IPS-20b (cell line): ENCODE results near the gene NDUFS3.

Experiments used
- H3K27ac ChIP-seq: one replicate; pipeline ENCODE4 v1.5.1; 2013; ENCODE audit warnings: low read length
- H3K27me3 ChIP-seq: 2 replicates; pipeline ENCODE4 v1.6.1; 2013; ENCODE audit warnings: mild to moderate bottlenecking, low read length, inconsistent platforms; ENCODE audit not compliant: insufficient read depth
- H3K36me3 ChIP-seq: 2 replicates; pipeline ENCODE4 v1.6.1; 2013; ENCODE audit warnings: low read depth, mild to moderate bottlenecking, inconsistent platforms, low read length, moderate library complexity; ENCODE audit not compliant: insufficient read depth
- H3K4me1 ChIP-seq: 2 replicates; pipeline ENCODE4 v1.6.1; 2013; ENCODE audit warnings: mild to moderate bottlenecking, control low read depth, inconsistent platforms, low read length, moderate library complexity; ENCODE audit not compliant: insufficient read depth
- H3K4me3 ChIP-seq: 2 replicates; pipeline ENCODE4 v1.5.1; 2013; ENCODE audit warnings: mild to moderate bottlenecking, low read length, inconsistent platforms
- H3K9ac ChIP-seq: 2 replicates; pipeline ENCODE4 v1.6.1; 2013; ENCODE audit warnings: low read depth, mild to moderate bottlenecking, inconsistent platforms, low read length, moderate library complexity
- H3K9me3 ChIP-seq: 2 replicates; pipeline ENCODE4 v1.6.1; 2013; ENCODE audit warnings: mild to moderate bottlenecking, low read depth, low read length, inconsistent platforms; ENCODE audit not compliant: insufficient read depth

Gene NDUFS3

DNA sequence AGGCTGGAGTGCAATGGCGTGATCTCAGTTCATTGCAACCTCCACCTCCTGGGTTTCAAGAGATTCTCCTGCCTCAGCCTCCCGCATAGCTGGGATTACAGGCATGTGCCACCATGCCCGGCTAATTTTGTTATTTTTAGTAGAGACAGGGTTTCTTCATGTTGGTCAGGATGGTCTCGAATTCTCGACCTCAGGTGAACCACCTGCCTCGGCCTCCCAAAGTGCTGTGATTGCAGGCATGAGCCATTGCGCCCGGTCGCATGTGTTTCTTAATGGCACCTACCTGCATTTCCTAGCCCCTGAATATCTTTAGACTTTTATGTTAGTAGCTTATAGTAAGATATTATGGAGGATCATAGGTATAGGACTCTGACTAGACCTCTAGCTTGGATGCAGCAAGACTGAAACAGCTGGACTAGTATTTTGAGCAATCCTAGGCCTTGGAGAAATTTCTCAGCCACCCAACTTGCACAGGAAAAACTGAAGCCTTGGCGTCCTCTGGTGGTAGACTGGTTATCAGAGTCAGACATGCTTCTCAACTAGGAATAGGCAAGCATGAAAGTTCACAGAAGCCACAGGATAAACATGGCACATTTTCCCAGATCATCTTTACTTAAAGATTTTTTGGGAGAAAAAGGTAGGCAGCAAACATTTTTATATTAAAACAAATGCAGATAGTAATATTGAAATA is 38.0 kb downstream of the NDUFS3 start:
- no peak overlapping the region for H3K27ac ChIP-seq
- H3K36me3 ChIP-seq, result peaks cover 46% of the 10 kb centered on the region
- H3K4me1 ChIP-seq, result no peaks in the 10 kb centered on the region
- no peak overlapping the region for H3K9ac ChIP-seq
- no peaks in the 10 kb centered on the region for H3K9me3 ChIP-seq
- H3K4me3 ChIP-seq, result no peak overlapping the region
- no peaks in the 10 kb centered on the region for H3K27me3 ChIP-seq

DNA sequence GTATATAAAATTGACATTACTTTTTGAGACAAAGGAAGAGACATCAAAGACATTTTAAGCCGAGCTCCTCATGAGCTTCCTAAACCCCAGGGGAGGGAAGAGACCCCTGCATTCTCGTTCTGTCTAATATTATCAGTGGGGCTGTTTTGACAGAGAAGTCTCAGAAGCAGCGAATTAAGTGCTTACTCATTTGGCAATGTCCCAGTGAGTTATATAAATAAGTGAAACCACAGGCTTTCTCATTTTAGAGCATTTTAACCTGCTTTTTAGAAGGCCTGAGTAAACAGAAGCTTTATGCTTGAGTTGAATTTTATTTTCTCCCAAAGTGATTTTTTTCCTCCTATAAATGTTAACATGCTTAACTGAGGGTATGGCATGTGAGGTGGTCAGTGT is 38.5 kb downstream of the NDUFS3 start:
- Histone ChIP-seq H3K27me3 (no peaks in the 10 kb centered on the region), H3K9me3 (no peaks in the 10 kb centered on the region), H3K4me3 (no peak overlapping the region), H3K4me1 (no peaks in the 10 kb centered on the region), H3K27ac (no peak overlapping the region), H3K9ac (no peak overlapping the region), H3K36me3 (peaks cover 51% of the 10 kb centered on the region)

GRCh38 chr11:47620836-47621378 is 42.0 kb downstream of the NDUFS3 start:
- Histone ChIP-seq H3K4me1 (no peaks in the 10 kb centered on the region), H3K27me3 (no peaks in the 10 kb centered on the region), H3K4me3 (no peak overlapping the region), H3K27ac (no peak overlapping the region), H3K9ac (no peak overlapping the region), H3K36me3 (peaks cover 82% of the 10 kb centered on the region), H3K9me3 (no peaks in the 10 kb centered on the region)

DNA sequence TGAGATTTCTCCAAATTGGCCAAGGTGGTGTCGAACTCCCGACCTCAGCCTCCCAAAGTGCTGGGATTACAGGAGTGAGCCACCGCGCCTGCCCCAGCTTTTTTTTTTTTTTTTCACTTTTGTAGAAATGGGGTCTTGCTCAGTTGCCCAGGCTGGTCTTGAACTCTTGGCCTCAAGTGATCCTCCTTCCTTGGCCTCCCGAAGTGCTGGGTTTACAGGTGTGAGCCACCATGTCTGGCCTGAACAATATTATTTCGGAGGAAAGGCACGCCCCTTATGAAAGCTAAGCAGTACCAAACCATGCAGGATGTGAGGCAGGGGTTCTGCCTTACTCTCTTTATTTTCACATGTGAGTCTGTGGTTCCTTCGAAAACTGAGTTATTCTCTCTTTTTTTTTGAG is 47.4 kb downstream of the NDUFS3 start:
- Histone ChIP-seq H3K4me1 (no peaks in the 10 kb centered on the region), H3K36me3 (peaks cover 90% of the 10 kb centered on the region), H3K27ac (no peak overlapping the region), H3K9ac (no peak overlapping the region), H3K9me3 (no peaks in the 10 kb centered on the region), H3K4me3 (no peak overlapping the region), H3K27me3 (no peaks in the 10 kb centered on the region)

GRCh38 chr11:47628026-47628425 is 49.2 kb downstream of the NDUFS3 start:
- Histone ChIP-seq H3K4me3 (no peak overlapping the region), H3K27me3 (no peaks in the 10 kb centered on the region), H3K4me1 (no peaks in the 10 kb centered on the region), H3K9ac (no peak overlapping the region), H3K9me3 (no peaks in the 10 kb centered on the region), H3K27ac (no peak overlapping the region), H3K36me3 (peaks cover 90% of the 10 kb centered on the region)

- H3K9me3 ChIP-seq, result no peaks in the 10 kb centered on the region
- no peak overlapping the region for H3K27ac ChIP-seq
- no peaks in the 10 kb centered on the region for H3K4me1 ChIP-seq
- H3K27me3 ChIP-seq, result no peaks in the 10 kb centered on the region
- peaks cover 88% of the 10 kb centered on the region for H3K36me3 ChIP-seq
- no peak overlapping the region for H3K9ac ChIP-seq
- H3K4me3 ChIP-seq, result no peak overlapping the region
Observed at GRCh38 chr11:47631473-47631872, 52.6 kb downstream of the NDUFS3 start.
